GM13976 (cell line): ENCODE data around the gene ALAS1.

Source experiments
- DNase-seq: peaks from one replicate; pipeline ENCODE4 v3.0.0; 2012; ENCODE audit warnings: low spot score
- CTCF ChIP-seq: IDR thresholded peaks from 2 replicates; pipeline ENCODE4 v1.5.1; 2012; ENCODE audit warnings: borderline replicate concordance, mild to moderate bottlenecking; ENCODE audit not compliant: insufficient read depth; ENCODE audit errors: extremely low read depth, missing control alignments, control extremely low read depth
- in situ Hi-C: fragments of 300-500 bp; cut with MboI; formaldehyde crosslinking; loops from one replicate; pipeline ENCODE4 v1.12.0; 2022; ENCODE audit warnings: low sequenced_read_pairs, mixed read lengths, inconsistent platforms; ENCODE audit not compliant: unreplicated experiment

The ALAS1 gene

GRCh38 chr3:52248816-52249547 is 51.0 kb downstream of the ALAS1 start:
- in situ Hi-C loops: no loop called here
- TF ChIP-seq CTCF: no peak
- DNase-seq: no peak

GRCh38 chr3:52249683-52250082 is 51.7 kb downstream of the ALAS1 start:
- DNase-seq: no peak
- TF ChIP-seq CTCF: no peak
- in situ Hi-C loops: no loop called here

- in situ Hi-C loops: no loop called here
- no peak for TF ChIP-seq CTCF
- no peak for DNase-seq
Observed at GRCh38 chr3:52250122-52250521, 52.2 kb downstream of the ALAS1 start.

GRCh38 chr3:52253314-52254304 is 55.6 kb downstream of the ALAS1 start:
- DNase-seq: peak; percentile 89
- TF ChIP-seq CTCF: no peak
- in situ Hi-C loops: no loop called here

GRCh38 chr3:52254608-52255007 is 56.6 kb downstream of the ALAS1 start:
- in situ Hi-C loops: no loop called here
- TF ChIP-seq CTCF: no peak
- DNase-seq: no peak

- in situ Hi-C loops: no loop called here
- no peak for DNase-seq
- TF ChIP-seq CTCF: no peak
Observed at GRCh38 chr3:52256159-52256558, 58.2 kb downstream of the ALAS1 start.
